HG03060 (cell line): ENCODE results near the gene KIF21A.
"Not testable (repeated sequence)": the region's sequence is repeated elsewhere in the genome, so short reads cannot be mapped to it uniquely, and the experiment has no call there.

Experiments
- ATAC-seq: cut with Tn5 transposase; IDR thresholded peaks from one replicate; pipeline ENCODE4 v1.9.1; 2021; ENCODE audit warnings: low read depth, moderate number of reproducible peaks; ENCODE audit not compliant: unreplicated experiment

KIF21A gene

DNA sequence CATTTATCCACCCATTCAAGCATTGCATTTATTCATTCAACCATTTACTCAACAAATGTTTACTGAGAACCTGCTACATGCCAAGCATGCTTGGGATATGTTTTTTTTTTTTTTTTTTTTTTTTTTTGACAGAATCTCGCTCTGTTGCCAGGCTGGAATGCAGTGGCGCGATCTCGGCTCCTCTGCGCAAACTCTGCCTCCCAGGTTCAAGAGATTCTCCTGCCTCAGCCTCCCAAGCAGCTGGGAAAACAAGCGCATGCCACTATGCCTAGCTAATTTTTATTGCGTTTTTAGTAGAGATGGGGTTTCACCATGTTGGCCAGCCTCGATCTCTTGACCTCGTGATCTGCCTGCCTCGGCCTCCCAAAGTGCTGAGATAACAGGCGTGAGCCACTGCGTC is 147.3 kb downstream of the KIF21A start:
- not testable (repeated sequence) for ATAC-seq

DNA sequence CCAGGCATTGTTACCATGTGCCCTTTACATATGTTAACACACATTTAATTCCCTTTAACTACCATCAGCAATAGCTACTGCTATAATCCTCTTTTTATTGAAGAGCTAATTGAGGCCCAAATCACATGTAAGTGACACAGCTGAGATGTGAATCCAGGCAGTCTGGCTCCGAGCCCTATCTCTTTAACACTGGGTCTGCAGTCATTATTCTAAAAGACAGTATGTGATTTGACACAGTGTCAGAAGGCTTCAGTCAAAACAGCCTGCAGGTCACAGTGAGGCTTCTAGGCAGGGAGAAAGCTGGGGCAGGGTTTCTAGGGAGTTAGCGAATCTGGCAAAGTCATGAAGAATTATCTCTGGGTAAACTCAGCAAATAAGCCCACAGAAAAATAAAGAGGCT is 148.2 kb downstream of the KIF21A start:
- no peak for ATAC-seq

DNA sequence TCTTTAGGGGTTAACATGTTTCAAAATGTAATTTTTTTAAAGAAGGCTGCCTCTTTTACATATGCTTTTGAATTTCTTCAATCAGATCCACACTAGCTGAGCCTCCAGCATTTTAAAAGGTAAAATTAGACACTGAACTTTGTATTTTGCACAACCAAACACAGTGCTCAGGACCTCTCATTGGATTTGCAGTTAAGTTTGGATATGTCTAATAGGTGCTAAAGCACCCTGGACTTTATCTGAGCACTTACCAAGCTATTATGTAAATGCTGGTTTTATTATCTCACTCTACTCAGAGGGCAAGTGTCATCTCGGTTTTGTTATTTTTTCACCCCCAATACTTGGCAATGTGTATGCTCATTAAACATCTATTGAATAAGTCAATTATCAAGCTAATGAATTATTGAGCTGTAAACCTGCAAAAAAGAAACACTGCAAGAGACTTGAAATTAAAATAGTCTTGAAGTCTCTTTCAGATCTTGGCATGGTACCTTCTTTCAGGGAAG is 150.7 kb downstream of the KIF21A start:
- no peak for ATAC-seq

DNA sequence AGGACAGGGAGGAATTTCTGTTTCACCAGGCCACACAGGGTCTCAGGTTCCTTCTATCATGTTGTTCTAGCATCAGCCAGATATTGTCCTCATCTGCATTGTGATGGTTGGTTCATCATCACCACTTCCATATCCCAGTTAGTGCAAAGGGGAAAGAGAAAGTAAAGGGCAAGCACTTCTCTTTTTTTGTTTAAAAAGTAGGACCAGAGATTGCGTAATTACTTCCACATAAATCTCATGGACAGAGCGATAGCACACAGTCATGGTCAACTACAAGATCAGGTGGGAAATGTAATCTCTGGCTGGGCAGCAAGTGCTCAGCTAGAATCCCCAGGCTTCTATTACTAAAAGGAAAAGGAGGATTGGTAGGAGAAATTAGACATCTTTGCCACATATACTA is 155.1 kb downstream of the KIF21A start:
- ATAC-seq: no peak

DNA sequence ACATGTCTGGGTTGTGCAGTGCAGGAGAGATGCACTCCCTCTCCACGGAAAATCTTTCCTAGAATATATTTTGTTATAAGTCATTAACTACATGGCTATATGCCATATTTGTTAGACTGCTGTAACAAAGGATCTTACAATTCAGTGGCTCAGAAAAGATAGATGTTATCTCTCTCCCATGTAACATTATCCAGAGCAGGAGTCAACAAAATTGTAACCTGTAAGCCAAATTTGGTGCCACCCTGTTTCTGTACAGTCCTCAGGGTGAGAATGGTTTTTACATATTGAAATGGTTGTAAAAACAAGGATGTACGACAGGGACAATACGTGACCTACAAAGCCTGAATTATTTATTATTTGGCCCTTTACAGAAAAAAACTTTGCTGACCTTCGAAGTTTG is 155.5 kb downstream of the KIF21A start:
- no peak for ATAC-seq

DNA sequence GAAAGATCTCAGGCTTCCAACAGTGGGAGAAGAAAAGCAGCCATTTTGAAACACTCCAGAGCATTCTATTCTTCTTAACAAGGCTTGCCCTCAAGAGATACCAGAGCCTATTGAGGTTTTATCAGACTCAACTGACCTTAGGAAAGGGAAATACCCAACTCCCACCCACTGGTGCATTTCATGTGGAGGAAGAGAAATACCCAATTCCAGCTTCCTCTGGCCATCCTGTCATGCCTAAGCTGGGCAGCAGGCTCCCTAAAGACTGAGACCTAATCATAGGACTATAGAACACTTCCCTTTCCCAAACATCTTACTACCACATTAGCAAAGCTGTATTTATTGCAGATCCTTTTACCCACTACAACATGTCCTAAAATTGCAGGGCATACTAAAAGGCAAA is 164.5 kb downstream of the KIF21A start:
- no peak for ATAC-seq

DNA sequence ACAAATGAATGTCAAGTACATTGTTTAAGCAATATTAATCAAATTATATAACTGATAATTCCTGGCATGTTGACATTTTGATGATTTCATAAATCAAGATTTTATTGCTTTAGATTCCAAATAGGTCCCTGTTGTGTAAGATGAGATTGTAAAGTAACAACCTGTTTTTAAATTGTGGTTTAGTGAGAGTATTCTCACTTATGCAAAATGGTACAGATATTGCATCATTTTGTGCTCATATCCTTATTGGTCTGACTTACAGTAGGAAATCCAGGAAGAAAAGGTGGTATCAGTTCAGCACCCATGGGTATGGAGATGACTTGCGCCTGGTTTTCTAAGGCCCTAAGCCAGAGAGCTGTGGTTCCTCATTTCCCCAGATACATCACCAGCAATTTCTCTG is 165.5 kb downstream of the KIF21A start:
- ATAC-seq: no peak

DNA sequence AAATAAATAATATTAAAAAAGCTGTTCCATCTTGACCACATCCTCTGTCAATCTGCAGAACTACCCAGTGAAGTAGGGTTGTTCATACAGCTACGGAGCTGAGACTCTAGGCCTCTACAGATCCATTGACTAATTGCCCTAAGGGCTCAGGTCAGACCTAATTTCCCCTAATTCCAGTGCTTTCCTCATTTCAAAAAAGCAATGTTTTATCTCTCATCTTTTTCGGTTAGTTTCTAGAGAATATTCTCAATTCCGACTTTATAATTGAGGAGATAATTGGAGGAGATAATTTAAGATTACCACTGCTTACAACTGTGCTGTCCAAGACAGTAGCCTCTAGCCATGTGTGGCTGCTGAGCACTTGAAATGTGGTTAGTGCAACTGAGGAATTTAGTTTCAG is 167.1 kb downstream of the KIF21A start:
- no peak for ATAC-seq

DNA sequence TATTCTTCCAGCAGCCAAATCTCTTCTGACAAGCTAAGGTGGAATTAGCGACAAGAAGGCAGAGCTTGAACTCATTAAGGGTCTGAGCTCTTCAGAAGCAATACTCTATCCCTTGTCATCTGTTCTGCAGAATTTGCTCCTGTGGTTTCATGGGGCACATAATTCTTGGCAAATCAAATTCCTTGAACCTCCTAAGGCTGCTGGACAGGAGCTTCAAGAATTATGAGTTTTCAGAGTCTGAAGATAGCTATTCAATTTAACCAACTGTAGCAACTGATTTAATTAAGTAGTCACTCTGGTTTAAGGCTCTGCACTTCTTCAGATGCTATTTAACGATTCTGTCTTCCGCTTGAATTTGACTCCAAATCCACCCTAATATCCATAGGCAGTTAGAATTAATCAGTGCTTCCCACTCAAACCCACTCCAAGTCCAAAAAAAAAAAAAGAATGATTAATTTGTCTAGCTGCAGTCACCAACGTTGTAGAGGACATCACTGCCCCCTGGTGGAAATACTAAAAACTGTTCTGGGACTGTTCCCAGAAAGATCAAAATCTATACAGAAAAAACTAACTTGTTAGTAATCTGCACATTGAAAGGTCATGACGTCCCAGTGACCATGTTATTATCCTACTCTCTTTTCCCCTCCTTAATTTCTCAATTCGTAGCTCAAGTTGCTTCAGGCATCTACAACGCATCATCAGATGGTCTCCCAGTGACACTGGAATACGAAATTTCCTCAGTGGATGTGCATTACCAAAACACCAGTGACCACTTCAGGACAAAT is 169.9 kb downstream of the KIF21A start:
- ATAC-seq: no peak

DNA sequence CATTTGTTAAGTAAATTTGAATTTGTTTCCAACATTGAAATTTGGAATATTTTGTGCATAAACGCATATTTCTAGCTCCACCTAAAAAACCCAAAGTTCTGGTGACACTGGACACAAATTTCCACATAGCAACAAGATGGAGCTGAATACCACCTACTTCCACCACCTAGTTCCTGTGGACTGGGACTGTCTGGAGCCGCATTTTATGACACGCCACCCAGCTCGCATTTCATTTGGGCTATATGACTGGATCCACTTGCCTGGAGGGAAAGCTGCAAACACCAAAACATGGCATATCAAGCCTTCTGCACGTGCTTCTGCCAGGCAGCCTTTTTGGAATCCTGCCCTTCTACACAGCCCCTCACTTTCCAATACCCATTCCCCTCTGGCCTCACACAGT is 173.4 kb downstream of the KIF21A start:
- ATAC-seq: no peak

DNA sequence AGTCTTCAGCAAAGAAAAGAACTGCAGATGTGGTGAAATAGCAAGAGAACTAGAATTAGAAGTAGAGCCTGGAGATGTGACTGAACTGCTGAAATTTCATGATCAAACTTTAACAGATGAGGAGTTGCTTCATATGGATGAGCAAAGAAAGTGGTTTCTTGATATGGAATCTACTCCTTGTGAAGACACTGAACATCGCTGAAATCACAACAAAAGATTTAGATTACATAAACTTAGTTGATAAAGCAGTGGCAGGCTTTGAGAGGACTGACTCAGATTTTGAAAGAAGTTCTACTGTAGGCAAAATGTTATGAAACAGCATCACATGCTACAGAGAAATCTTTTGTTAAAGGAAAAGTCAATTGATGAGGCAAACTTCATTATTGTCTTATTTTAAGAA is 175.0 kb downstream of the KIF21A start:
- no peak for ATAC-seq

DNA sequence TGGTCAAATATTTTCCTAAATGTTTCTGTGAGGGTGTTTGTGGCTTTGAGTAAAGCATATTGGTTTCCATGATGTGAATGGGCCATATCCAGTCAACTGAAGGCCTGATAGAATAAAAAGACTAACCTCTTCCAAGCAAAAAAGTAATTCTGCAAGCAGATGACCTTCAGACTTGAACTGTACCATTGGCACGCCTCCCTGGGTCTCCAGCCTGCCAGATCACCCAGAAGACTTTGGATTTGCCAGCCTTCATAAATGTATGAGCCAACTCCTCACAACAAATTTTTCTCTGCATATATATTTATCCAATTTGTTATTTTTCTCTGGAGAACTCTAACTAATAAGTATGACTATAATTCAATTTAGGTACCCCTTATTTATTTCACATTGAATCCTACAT is 190.3 kb downstream of the KIF21A start:
- ATAC-seq: no peak
